ENCODE data around the gene ZC3H13.

The ZC3H13 gene

GRCh38 chr13:45917019-45917418, 135.5 kb downstream of the ZC3H13 start:
- TF ChIP-seq EGR1 (IDR thresholded peaks at IDR 0.05) (no peak), FOXM1 (IDR thresholded peaks at IDR 0.05; ENCODE audit: borderline replicate concordance, low read depth) (no peak), REST (IDR thresholded peaks at IDR 0.05; ENCODE audit: low read depth) (no peak), CEBPB (IDR thresholded peaks at IDR 0.05) (no peak), EP300 (IDR thresholded peaks at IDR 0.05; ENCODE audit: borderline replicate concordance) (no peak), USF1 (IDR thresholded peaks at IDR 0.05) (no peak), RAD21 (IDR thresholded peaks at IDR 0.05; ENCODE audit: low read depth) (no peak)

- no peak for TF ChIP-seq TCF12 (IDR thresholded peaks at IDR 0.05; ENCODE audit: low read depth)
- TF ChIP-seq YY1 (IDR thresholded peaks at IDR 0.05; ENCODE audit: low read depth), result no peak
- TF ChIP-seq REST (IDR thresholded peaks at IDR 0.05; ENCODE audit: low read depth), result no peak
- no peak for TF ChIP-seq NFIC (IDR thresholded peaks at IDR 0.05)
- TF ChIP-seq ZBTB7A (IDR thresholded peaks at IDR 0.05; ENCODE audit: low read depth), result no peak
Measured at GRCh38 chr13:45915686-45916439, 136.7 kb downstream of the ZC3H13 start.

- TF ChIP-seq TAF1 (IDR thresholded peaks at IDR 0.05; ENCODE audit: low read depth) (no peak), MAX (IDR thresholded peaks at IDR 0.05) (no peak), NFIC (IDR thresholded peaks at IDR 0.05) (no peak), FOXM1 (IDR thresholded peaks at IDR 0.05; ENCODE audit: borderline replicate concordance, low read depth) (no peak), TCF12 (IDR thresholded peaks at IDR 0.05; ENCODE audit: low read depth) (no peak), USF1 (IDR thresholded peaks at IDR 0.05) (no peak), ZBTB7A (IDR thresholded peaks at IDR 0.05; ENCODE audit: low read depth) (no peak), RAD21 (IDR thresholded peaks at IDR 0.05; ENCODE audit: low read depth) (no peak), REST (IDR thresholded peaks at IDR 0.05; ENCODE audit: low read depth) (no peak), EGR1 (IDR thresholded peaks at IDR 0.05) (no peak), EP300 (IDR thresholded peaks at IDR 0.05; ENCODE audit: borderline replicate concordance) (no peak), TEAD4 (IDR thresholded peaks at IDR 0.05) (no peak), YY1 (IDR thresholded peaks at IDR 0.05; ENCODE audit: low read depth) (no peak), CREB1 (IDR thresholded peaks at IDR 0.05; ENCODE audit: low read depth) (no peak), CEBPB (IDR thresholded peaks at IDR 0.05) (no peak)
Measured at GRCh38 chr13:45909673-45910072, 142.9 kb downstream of the ZC3H13 start.

- TF ChIP-seq USF1 (IDR thresholded peaks at IDR 0.05), result no peak
- TF ChIP-seq MAX (IDR thresholded peaks at IDR 0.05), result no peak
- TF ChIP-seq EGR1 (IDR thresholded peaks at IDR 0.05), result no peak
- TF ChIP-seq NFIC (IDR thresholded peaks at IDR 0.05), result no peak
- TF ChIP-seq CREB1 (IDR thresholded peaks at IDR 0.05; ENCODE audit: low read depth), result no peak
- no peak for TF ChIP-seq FOXM1 (IDR thresholded peaks at IDR 0.05; ENCODE audit: borderline replicate concordance, low read depth)
- no peak for TF ChIP-seq EP300 (IDR thresholded peaks at IDR 0.05; ENCODE audit: borderline replicate concordance)
- no peak for TF ChIP-seq TEAD4 (IDR thresholded peaks at IDR 0.05)
- TF ChIP-seq REST (IDR thresholded peaks at IDR 0.05; ENCODE audit: low read depth), result no peak
- no peak for TF ChIP-seq YY1 (IDR thresholded peaks at IDR 0.05; ENCODE audit: low read depth)
- no peak for TF ChIP-seq CEBPB (IDR thresholded peaks at IDR 0.05)
- no peak for TF ChIP-seq TAF1 (IDR thresholded peaks at IDR 0.05; ENCODE audit: low read depth)
- TF ChIP-seq ZBTB7A (IDR thresholded peaks at IDR 0.05; ENCODE audit: low read depth), result no peak
- no peak for TF ChIP-seq RAD21 (IDR thresholded peaks at IDR 0.05; ENCODE audit: low read depth)
- TF ChIP-seq TCF12 (IDR thresholded peaks at IDR 0.05; ENCODE audit: low read depth), result no peak
Measured at GRCh38 chr13:45909089-45909488, 143.5 kb downstream of the ZC3H13 start.

Measured in Ishikawa (cell line).